GM21786 (cell line): ENCODE data around the gene TBXA2R.
"Not testable (repeated sequence)": the region's sequence is repeated elsewhere in the genome, so short reads cannot be mapped to it uniquely, and the experiment has no call there.

Experiments used
- ATAC-seq: cut with Tn5 transposase; IDR thresholded peaks from one replicate; pipeline ENCODE4 v1.9.1; 2021; ENCODE audit not compliant: unreplicated experiment

TBXA2R gene

GRCh38 chr19:3641515-3642269 lies 35.0 kb upstream of the TBXA2R start:
- no peak for ATAC-seq

- ATAC-seq = no peak
Measured at GRCh38 chr19:3639479-3639878, 32.8 kb upstream of the TBXA2R start.

GRCh38 chr19:3638208-3639193 lies 31.8 kb upstream of the TBXA2R start:
- ATAC-seq = no peak

GRCh38 chr19:3637621-3638020 lies 30.9 kb upstream of the TBXA2R start:
- ATAC-seq = no peak

GRCh38 chr19:3636962-3637361 lies 30.3 kb upstream of the TBXA2R start:
- ATAC-seq = no peak

- no peak for ATAC-seq
Measured at GRCh38 chr19:3636506-3636905, 29.8 kb upstream of the TBXA2R start.

- ATAC-seq = no peak
Measured at GRCh38 chr19:3634496-3635045, 27.9 kb upstream of the TBXA2R start.

- no peak for ATAC-seq
Measured at GRCh38 chr19:3633559-3633988, 26.9 kb upstream of the TBXA2R start.

GRCh38 chr19:3632739-3633558 lies 26.3 kb upstream of the TBXA2R start:
- ATAC-seq = no peak

- ATAC-seq = no peak
Measured at GRCh38 chr19:3632098-3632497, 25.4 kb upstream of the TBXA2R start.

- ATAC-seq = no peak
Measured at GRCh38 chr19:3631053-3631861, 24.6 kb upstream of the TBXA2R start.

GRCh38 chr19:3628766-3629165 lies 22.1 kb upstream of the TBXA2R start:
- not testable (repeated sequence) for ATAC-seq

GRCh38 chr19:3627351-3627723 lies 20.7 kb upstream of the TBXA2R start:
- ATAC-seq = no peak

GRCh38 chr19:3626473-3627350 lies 20.0 kb upstream of the TBXA2R start, which contains the start of gene CACTIN:
CACTIN (minus strand) TSS chr19:3626790; CDS start chr19:3626762, 28 bp downstream.
- peak; percentile 81 for ATAC-seq

GRCh38 chr19:3625996-3626472 lies 19.4 kb upstream of the TBXA2R start:
- ATAC-seq = no peak

GRCh38 chr19:3623716-3624115 lies 17.0 kb upstream of the TBXA2R start:
- no peak for ATAC-seq

- no peak for ATAC-seq
Measured at GRCh38 chr19:3622224-3622623, 15.5 kb upstream of the TBXA2R start.

- ATAC-seq = no peak
Measured at GRCh38 chr19:3621689-3622088, 15.0 kb upstream of the TBXA2R start.
